GM18498 (cell line): ENCODE data around the gene URB1.
"Not testable (repeated sequence)": the region's sequence is repeated elsewhere in the genome, so short reads cannot be mapped to it uniquely, and the experiment has no call there.

Source experiments
- ATAC-seq: cut with Tn5 transposase; IDR thresholded peaks from one replicate; pipeline ENCODE4 v1.9.1; 2021; ENCODE audit warnings: mild to moderate bottlenecking, moderate library complexity; ENCODE audit not compliant: unreplicated experiment

The URB1 gene, protein sequence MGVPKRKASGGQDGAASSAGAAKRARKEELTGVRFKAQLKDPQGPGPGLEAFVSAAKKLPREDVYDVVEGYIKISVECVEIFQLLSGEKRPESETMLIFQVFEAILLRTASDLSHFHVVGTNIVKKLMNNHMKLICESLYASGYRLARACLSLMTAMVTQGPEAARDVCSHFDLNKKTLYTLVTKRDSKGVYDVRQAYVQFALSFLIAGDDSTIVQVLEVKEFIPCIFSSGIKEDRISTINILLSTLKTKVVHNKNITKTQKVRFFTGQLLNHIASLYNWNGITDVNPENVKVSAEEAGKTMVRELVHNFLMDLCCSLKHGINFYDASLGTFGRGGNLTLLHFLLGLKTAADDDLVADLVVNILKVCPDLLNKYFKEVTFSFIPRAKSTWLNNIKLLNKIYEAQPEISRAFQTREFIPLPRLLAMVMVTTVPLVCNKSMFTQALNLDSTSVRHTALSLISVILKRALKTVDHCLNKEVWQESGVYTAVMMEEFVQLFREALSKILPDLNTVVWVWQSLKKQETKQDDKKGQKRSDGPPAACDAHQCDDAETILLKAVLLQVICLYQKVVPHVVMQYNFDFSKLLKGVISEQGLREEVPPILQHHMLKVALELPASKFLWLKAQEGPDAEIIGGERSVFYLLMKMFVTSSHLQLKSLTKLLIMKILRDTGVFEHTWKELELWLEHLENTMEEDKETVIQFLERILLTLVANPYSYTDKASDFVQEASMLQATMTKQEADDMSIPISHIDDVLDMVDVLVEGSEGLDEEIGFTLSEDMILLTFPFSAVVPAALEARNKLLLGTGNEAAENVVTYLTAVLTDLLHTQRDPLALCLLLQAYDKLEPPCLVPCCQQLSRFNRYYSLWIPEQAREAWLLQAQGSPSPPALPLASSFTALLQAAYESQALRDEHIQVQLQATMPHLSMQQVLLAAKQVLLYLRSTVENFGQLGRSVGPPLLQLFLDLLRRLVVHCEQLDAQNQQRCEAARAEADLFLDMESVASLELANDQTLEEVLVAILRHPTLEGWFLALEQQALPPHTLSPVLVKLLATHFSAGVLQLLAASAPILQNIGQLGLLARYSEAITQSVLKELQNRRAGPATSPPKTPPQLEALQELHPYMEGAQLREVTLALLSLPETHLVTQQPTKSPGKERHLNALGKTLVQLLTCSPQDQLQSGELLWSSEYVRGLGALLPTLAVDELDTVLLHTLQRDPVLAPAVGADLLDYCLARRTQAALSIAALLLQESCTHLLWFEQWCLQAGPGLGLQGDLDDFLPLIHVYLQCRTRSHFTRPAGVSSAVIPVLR (N-terminal part only)

DNA sequence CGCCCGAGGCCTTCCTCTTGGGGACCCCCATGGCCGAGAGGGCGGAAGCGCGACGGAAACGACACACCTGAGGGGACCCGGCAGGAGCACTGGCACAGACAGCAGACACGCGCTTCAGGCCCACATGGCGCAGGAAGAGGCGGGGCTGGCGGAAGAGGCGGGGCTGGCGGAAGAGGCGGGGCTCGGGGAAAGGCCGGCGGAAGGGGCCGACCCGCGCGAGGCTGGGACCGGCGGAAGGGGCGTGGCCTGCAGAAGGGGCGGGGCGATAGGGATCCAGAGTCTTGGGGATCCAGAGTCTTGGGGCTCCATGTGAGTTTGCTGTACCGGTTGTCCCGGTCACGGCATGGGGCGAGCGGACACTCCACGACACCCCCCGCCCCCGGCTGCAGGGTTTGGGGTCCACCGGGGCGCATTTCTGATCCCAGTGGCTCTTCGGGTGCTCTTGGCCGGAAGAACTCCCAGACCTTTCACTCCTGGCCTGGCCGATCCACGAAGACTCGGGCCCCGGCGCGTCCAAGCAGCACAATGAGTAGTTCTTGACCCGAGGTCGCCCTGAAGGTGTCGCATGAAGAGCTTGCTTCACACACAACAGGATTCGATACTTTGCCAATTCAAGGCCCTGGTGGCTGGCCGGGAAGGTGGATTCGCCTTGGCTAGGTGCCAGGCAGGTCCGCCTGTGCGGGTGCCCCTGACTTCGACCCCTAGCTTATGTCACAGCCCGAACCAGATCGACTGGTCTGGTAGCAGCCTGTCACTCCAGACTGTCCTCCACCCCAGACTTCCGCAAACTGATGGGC is at the start of gene URB1:
URB1 (minus strand) TSS at position 133 of the 797 bp plus-strand sequence; CDS start at position 31, 102 bp downstream.
- ATAC-seq = peak; percentile 98

DNA sequence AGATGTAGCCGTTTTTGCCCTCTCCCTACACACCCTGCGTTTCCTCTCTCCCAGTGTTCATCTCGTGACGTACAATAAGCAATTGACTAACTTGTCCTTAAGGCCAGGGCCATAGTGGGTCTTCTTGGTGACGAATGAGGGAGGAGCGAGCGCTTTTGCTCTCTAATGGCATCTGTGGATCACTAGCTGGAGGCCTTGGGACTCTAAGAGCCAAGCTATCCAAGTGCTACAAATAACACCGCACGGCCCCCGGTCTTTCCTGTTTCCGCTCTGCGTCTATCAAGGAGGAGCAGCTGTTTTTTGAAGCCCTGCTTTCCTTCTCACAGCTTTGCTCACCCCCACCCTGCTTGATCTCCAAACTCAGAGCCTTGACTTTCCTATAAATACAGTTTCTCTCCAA is 44.9 kb upstream of the URB1 start:
- ATAC-seq = no peak

DNA sequence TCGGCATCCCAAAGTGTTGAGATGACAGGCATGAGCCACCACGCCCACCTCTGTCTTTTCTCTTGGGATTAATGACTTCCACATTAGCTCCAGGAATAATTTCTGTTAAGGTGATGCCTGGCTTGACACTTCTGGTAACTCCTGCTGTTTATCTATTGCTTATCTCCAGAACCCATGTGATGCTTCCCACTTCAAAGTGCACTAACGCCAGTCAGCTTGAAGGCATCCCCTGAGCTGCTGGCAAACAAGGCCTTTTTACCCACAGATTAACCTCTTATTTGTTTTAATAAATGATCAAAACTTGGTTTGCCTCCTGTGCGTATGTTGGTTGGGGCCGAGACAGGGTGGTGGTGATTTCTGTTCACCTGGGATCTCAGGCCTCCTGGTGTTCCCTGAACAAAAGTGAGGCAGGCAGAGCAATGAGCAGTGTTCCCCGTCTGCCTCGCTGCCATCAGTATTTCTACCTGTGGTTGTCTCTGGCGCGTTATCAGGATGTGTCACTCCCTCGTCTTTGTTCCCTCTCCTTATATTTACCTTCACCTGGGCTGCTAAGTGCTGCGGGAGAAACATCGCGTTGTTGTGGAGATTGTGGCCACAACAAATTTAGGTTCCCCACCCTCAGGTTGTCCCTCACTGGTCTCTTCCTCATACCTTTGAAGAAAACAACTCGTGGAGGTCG is 40.3 kb upstream of the URB1 start:
- ATAC-seq = not testable (repeated sequence)

DNA sequence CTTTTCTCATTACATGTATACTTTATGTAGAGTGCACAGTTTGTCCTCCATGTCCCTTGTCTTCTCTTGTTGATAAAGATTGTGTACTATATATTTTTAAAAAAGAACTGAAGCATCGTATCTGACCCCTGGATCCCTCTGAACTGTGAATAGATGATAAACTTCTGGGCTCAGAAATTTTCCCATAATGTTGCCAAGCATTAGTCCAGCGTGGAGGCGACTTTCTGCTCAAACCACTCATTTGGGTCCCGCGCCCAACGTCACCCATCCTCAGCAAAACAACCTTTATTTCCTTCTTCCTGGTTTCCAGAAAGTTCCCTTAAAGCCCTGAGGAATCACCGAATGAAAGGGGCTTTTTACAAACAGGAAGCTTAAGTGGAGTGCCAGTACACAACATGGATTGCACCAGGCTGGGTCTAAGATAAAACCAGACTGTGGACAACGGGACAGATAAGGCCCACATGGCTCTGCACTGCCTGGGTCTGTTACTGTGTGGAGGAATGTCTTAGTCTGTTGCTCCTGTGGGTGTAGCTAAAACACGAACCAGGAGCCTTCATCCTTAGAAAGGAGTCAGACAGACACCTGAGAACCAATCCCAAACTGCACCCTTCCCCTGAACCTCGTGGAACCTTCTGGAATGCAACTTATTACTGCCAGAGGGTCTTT is 35.3 kb upstream of the URB1 start:
- no peak for ATAC-seq

DNA sequence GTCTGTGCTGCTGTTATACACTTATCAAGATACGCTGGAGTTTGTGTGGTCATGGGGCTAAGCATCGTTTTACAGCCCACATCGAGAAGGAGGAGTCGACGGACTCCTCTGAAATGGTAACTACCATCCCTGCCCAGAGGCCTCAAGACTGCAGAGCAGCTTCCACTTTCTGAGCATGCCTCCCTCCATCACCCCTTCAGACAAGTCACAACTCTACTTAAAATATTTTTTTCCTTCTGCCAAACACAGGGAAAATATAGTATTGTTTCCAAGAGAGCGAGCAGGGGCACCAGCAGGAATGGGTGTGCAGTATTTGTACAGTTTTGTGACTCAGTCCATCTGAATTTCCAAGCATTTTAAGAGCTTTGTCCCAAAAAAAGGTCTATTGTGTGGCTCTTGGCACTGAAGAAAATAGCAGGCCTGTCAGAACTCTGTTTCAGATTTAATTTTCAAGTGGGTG is 33.8 kb upstream of the URB1 start:
- no peak for ATAC-seq

GRCh38 chr21:32426066-32426465 is 33.3 kb upstream of the URB1 start:
- ATAC-seq = no peak

DNA sequence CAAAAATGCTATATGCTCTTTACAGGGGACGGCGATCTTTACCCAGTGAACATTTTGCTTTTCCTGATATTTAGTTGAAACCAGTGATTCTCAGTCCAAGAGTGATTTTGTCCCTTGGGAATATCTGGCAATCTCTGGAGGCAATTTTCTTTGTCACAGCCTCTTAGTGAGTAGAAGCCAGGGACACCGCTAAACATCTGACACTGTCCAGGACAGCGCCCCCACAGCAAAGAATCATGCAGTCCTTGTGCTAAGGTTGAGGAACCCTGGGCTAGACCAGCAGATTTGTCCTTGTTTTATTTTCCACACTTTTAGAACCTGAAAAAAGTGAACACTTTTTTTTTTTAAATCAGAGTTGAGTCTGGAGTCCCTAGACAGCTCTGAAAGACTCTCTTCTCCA is 32.8 kb upstream of the URB1 start:
- ATAC-seq = no peak

DNA sequence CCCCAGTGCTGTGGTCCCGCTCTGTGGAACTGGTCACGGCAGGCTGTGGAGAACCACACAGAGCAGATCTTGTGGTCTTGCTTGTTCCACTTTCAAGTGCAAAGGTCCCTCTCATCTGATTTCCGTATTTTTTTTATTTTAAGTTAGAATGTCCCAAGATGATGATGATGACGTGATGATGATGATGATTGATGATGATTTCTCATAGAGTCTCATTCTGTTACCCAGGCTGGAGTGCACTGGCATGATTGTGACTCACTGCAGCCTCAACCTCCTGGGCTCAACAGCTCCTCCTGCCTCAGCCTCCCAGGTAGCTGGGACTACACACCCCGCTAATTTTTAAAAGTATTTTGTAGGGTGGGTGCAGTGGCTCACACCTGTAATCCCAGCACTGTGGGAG is 31.9 kb upstream of the URB1 start:
- ATAC-seq = no peak

DNA sequence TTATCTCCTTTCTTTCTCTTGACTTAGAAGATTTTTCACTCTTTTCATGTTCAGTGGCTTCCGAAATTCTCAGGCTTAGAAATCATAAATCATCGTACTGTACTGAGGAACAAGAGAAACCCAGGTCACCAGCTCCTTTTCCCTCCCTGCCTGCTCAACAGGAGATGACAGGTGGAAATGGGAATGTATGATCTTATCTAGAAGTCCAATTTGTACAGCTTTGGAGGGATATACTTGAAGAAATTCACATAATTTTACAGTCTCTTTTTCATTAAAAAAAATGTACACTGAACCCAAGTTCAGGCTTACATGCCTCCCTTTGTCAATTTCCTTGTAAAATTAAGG is 31.4 kb upstream of the URB1 start:
- no peak for ATAC-seq

DNA sequence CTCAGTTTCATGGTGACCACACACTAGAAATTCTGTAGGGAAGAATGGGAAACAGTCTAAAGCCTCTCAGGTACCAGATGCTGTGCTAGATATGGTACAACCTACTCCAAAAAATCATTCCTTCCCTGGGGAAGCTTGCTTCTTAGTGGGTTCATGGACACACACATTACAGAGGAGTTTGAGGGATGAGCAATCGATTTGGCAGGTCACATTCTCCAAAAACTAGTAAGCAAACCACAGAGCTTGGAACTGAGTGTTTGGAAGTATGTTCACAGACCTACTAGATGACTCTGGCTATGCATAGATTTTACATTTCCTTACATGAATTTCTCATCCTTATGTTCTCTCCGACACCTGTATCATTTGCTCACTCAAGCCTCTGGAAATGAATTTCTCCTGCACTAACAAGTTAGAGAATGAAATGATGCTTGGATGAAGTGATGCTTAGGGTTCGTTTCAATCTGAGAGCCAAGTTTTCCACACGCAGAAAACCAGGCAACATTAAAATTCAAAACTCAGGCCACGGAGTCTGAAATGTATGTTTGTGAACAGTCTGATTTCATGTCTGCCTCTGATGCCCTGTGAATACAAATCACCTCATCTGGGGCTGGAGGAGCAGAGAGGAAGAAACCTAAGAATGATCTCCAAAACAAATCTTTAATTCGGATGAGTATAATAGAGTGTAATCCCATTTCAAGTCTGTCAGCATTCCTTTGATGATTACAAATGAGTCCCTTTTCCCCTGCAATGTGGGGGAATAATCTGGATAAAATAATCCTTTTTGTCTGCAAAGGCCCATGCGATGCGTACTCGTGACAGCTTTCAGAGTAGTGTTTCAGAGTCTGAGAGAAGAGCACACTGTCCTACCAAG is 30.7 kb upstream of the URB1 start:
- ATAC-seq = no peak

DNA sequence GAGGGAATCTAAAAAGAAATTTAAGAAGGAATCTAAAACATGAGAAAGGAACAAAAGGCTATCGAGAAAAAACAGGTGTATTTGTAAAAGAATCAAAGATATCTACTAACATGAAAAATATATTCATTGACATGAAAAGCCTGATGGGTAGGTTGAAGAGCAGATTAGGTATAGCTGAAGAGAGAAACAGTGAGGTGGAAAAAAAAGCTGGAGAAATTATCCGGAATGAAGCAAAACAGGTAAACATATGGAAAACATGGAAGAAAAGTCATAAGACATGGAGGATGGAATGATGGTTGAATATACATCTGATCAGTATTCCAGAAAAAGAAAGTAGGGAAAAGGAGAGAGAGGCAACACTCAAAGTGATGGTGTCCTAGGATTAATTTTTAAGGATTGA is 29.3 kb upstream of the URB1 start:
- ATAC-seq = no peak

DNA sequence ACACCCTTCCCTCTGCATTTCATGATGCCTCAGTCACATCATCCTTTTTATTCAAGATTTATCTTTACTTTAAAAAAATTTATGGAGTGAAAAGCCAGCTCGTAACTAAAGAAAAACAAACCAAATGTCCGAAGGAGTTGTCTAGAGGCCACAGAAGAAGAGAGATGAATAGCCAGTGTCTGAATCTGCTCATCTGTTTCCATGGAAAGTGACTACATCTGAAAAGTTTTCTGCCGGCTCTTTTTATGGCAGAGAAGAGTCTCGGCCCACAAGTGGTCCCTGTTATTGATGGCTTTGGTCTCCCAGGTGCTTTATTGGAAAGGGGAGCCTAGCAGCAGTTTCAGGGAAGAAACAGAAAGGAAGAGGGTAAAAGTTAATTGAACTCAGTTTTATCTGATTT is 25.3 kb upstream of the URB1 start:
- ATAC-seq = no peak

DNA sequence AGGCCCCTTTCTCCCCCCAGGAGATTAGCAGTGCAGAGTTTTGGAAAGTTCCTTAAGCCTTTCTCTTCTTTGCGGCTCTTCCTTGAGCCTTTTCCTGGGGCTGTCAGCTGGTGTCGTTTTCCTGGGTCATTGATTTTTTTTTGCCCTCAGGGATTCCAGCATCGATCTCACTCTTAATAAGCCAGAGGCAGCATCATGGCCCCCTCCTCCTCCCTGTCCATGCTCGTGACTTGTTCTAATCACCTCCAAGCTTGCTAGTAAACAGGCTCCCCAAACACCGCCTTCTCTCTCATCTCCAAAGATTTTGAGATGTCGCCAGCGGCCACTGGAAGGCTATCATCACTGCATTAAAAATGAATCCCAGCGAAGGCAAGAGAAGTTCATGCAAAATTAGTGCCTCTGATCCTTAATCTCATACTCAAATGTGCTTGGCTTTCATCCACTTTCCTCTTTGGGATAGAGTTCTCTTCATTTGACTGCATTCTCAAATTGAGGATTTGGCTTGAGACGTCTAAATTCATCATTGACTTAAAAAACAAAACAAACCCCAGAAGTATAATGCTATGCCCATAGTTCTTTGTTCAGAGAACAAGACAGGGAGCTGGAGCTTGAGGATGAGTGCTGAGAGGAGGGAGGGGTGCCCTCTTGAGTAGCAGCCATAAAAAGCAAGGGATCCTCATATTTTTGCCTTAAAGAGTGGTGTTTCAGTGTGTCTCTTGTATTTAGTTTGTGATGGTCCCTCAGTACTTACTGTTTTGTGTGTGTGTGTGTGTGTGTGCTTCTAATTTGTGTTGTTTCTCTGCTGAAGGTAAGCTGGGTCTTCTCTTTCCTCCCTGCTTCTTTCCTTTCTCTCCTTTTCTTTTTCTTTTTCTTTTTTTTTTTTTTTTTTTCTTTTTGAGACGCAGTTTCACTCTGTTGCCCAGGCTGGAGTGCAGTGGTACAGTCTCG is 22.9 kb upstream of the URB1 start:
- no peak for ATAC-seq

- no peak for ATAC-seq
These were observed 22.0 kb upstream of the URB1 start for GRCh38 chr21:32414579-32415358.

GRCh38 chr21:32413697-32414578 is 21.1 kb upstream of the URB1 start:
- ATAC-seq = no peak
